ENCODE results near the gene TTYH2.

The TTYH2 gene

DNA sequence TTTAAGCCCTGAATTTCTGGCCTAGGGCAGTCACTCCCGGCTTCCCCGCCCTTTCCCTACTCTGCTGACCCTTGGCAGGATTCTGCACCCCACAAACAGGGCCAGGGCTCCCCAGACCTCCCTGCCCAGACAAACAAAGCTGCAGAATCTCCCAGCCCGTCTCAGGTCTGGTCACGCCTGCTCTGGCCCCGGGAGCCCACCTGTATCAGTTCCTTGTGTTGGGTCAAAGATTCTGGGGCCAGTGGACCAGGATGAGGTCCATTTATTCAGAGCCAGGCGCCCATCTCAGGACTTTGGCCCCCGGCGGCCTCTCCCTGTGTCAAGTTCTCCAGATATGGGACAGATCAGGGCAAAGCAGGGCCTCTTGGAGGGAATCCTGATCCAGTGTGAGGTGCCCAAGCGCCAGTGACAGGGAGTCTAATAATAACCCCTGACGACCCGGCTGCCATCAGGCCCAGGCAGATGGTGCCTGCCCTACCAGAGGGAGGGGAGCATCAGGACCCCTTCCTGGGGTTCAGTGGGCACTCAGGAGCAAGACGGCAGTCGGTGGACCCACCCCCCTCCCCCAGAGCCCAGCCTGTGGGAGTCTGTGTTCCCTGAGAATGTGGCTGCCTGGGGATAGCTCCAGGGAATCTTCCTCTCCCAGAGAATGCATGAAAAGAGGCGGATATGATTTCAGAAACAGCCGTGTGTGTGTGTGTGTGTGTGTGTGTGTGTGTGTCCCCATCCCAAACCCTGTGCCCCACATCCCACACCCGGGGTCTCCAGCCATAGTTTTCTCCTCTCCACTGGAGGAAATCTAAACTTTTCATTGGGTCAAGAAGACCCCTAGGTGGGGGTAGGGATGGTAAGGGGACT is 1.3 kb downstream of the TTYH2 start:
- no peak for DNase-seq (ENCODE audit: low read depth, low spot score)

DNA sequence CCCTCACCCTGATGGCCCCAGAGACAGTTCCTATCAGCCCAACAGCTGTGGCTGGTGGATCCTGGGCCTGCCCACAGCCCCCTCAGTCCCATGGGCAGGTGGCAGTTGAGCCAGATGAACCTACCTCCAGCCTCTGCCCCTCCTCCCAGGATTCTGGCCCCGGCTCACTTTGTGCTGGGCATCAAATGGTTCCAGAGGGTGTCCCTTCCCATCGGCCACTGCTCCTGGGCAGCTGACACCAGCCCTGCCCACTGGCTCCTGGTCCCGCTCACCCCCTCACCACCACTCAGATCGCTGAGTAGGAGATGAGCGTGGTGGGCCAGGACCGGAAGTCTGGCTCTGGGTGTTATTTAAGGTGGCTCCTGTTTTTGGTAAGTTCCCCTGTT is 2.0 kb downstream of the TTYH2 start:
- DNase-seq (ENCODE audit: low read depth, low spot score): no peak

DNA sequence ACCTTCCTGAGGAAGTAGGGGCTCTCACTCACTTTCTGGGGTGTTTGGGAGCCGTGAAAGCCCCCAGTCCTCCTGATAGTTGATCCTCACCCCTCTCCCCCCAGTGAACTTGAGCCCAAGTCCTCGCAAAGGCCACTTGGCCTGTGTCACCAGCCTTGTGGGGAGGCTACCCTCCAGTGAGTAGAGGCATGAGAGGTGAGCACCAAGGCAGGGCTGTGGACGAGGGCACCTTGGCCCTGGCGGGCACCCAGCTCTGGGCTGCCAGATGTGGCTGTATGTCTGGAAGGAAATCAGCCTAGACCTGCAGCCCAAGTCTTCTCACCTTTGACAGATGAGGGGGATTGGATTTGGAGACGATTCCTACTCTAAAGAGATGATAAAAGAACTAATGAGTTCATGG is 3.1 kb downstream of the TTYH2 start:
- no peak for DNase-seq (ENCODE audit: low read depth, low spot score)

DNA sequence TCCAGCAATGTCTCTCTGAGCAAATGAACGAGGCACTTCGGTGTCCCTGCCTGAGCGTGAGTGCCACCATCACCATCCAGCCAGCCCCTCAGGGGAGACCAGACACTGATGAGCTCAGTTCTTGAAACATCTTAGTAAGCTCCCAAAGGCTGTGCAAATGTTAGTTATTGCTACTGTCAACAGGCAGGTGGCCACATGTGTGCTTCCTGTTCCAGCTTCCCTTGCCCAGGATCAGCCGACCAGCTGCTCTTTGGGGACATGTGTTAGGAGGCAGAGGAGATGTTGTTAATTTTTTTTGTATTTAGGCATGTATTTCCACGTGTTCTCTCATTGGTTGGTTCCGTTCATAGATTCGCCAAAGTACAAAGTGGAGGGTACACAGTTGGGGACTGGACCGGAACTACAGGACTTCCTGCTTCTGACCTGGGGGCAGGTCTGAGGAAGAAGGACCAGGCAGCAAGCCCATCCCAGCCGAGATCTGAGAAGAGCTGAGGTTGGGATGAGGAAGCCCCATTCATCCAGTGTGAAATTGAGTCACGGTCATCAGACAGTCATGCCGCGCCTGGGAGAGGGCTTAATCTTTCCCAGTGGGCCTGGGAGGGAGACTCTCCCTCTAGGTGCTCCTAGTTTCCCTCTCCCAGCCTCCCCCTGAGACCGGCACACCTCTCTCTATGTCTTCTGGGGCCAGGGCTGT is 3.8 kb downstream of the TTYH2 start:
- no peak for DNase-seq (ENCODE audit: low read depth, low spot score)

DNA sequence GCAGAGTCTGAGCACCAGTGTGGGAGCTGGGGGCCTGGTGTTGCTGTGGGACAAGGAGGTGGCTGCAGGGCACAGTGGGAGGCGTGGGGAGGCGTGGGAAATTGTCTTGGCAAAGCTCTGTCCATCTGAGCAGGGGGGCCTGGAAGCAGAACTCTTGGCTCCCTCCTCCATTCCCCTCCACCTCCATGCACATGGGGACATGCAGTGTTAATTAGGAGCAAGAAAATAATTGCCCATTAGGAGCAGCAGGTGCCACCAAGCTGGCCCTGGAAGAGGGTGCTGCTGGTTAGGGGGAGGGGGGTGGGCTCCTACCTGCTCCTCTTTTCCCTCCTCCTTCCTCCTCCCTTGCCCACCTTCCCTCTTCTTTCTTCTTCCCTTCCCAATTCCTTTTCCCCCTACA is 4.5 kb downstream of the TTYH2 start:
- DNase-seq (ENCODE audit: low read depth, low spot score): no peak

DNA sequence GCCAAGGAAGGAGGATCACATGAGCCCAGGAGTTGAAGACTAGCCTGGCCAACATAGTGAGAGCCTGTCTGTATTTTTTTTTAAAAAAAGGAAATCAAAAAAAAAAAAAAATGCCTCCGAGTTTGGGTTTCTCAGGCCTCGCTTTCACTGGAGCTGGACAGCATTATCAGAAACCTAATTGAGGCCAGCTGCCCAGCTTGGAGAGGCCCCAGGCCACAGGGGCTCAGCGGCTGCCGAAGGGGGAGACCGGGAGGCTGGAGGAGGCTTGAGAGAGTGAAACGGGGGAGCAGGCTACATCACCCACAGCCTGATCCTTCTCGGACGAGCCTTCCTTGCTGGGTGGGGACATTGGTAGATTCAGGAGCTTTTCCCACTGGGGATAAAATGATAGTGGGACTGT is 5.1 kb downstream of the TTYH2 start:
- DNase-seq (ENCODE audit: low read depth, low spot score): no peak

DNA sequence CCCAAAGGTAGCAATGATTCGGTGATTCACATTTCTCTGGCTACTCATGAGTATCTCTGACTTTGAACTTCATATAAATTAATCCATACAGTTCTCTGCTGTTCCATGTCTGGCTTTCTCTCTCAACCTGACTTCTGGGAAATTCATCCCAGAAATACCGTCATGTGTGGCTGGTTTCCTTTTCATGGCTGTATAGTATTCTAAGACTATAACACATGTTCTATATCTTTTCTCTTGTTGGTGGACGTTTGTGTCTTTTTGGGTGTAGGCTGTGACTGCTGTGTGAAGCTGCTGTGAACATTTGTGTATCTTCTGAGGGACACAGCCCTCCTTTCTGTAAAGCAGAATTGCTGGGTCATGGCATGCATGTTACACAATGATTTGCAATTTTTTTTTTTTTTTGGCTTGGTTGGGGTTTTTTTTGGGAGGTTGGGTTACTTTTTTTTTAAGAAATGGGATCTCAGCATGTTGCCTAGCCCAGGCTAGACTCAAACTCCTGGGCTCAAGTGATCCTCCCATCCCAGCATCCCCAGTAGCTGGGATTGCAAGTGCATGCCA is 6.3 kb downstream of the TTYH2 start:
- DNase-seq (ENCODE audit: low read depth, low spot score): no peak

DNA sequence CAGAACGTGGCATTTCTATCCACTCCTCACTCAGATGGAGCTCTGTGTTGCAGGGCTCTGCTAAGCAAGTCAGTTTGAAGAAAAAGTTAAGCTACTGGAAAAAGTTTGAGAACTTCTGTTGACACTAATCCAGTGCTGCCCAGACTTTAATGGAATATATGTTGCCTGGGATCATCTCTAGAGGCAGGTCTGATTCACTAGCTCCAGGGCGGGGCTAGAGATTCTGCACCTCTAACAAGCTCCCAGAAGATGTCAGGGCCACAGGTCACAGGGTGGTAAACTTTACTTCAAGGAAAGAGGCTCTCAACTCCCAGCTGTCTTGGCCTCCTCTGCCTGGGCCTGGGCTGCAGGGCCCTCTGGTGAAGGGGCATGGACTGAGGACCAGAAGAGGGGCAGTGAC is 6.8 kb downstream of the TTYH2 start:
- DNase-seq (ENCODE audit: low read depth, low spot score): no peak

DNA sequence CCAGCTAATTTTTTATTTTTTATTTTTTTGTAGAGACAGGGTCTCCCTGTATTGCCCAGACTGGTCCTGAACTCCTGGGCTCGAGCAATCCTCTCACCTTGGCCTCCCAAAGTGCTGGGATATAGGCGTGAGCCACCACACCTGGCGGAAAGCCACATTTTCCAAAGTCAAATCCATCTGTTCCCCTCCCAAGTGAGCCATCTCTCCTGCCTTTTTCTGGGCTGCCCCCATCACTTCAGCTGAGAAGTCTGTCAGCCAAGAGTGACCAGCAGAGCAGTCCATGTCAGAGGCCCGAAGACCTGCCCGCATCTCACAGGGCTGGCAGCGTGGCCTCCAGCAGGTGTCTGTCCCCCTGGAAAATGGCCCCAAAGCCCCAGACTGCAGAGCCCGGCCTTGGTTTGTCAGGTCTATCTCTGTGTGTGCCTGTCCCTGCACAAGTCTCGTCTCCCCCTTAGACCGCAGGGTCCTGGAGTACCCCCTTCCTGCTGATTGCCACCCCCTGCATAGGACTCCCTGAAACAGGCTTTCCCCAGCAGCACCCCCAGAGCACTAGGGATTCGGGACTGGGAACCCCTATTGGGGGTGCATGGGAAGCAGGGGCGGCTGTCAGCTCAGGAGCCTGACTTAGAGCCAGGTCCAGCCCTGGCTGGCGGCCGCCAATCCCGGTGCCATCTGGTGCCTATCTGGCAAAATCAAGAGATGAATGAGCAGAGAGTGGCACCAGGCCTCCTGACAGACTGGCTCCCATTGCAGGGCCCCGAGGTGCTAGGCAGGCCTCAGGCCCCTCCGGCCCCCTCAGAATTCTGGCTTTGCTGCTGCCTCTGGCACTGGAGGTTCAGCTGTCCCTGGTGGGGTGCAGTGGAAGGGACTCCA is 7.8 kb downstream of the TTYH2 start:
- DNase-seq (ENCODE audit: low read depth, low spot score): no peak

DNA sequence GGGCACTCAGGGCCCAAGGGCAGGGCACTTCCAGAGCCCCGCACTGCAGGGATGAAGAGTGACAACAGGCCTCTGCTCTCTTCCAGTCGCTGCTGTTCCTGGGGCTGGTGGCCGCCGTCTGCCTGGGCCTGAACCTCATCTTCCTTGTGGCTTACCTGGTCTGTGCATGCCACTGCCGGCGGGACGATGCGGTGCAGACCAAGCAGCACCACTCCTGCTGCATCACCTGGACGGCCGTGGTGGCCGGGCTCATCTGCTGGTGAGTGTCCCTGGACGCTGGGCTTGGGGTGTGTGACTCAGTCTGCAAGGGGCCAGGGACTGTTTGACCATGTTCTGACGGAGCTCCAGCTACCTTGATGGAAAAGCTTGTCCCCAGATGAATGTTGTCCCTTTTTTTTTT is 9.0 kb downstream of the TTYH2 start:
- no peak for DNase-seq (ENCODE audit: low read depth, low spot score)

DNA sequence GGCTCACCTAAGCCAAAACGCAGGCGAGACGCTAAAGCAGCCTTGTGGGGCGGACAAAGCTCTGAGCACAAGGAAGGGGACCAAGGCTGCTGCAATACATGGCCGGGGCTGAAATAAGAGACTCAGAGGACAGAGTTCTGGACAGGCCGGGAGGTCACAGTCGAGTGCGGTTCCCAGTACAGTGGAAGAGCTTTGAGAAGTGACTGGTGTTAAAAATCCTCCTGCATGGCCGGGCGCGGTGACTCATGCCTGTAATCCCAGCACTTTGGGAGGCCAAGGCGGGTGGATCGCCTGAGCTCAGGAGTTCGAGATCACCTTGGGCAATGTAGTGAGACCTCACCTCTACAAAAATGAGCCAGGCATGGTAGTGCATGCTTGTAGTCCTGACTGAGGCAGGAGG is 10.5 kb downstream of the TTYH2 start:
- no peak for DNase-seq (ENCODE audit: low read depth, low spot score)

DNA sequence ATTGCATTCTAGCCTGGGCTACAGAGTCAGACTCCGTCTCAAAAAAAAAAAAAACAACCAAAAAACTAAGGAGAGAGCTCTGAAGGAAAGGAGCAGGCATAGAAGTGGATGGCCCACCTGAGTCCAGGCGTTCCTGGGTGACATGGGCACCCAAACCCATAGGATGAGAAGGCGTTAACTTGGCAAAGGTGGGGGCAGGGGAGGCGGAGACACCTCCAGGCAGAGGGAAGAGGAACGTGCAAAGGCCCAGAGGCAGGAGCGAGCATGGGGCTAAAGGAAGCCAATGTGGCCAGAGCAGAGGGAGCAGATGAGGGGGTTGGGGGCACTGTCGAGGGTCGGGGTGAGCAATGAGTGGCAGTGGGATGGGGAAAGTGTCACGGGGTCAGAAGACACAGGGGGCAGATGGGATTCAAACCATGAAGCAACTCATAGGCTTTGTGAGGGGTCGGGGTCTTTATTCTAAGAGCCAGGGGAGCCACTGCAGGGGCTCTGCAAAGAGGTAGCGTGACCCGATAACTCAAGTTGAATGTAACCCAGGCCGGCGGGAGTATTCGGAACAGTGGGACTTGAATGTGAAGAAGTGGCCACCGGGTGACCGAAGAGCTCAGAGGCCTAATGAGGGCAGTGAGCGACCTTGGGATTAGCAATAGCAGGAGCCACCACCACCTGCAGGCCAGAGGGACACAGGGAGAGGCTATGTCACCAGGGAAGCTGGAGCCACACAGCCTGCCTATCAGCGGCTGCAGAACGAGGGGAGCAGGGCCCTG is 11.8 kb downstream of the TTYH2 start:
- DNase-seq (ENCODE audit: low read depth, low spot score): no peak

DNA sequence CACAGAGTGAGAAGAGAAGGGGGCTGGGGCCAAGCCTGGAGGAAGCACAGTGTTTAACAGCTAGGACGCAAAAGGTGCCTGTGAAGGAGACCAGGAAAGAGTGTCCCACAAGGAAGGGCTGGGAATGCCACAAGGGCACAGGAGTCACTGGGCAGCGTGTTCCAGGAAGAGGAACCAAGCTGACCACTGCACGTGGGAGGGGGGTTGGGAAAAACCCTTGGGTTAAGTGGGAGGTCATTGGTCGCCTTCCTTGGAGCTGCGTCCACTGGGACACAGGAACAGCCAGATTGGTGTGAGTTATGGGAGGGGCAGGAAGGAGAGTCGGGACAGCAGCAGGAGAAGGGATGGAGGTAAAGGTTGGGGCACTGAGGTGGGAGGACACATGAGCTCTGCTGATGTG is 12.9 kb downstream of the TTYH2 start:
- DNase-seq (ENCODE audit: low read depth, low spot score): no peak

DNA sequence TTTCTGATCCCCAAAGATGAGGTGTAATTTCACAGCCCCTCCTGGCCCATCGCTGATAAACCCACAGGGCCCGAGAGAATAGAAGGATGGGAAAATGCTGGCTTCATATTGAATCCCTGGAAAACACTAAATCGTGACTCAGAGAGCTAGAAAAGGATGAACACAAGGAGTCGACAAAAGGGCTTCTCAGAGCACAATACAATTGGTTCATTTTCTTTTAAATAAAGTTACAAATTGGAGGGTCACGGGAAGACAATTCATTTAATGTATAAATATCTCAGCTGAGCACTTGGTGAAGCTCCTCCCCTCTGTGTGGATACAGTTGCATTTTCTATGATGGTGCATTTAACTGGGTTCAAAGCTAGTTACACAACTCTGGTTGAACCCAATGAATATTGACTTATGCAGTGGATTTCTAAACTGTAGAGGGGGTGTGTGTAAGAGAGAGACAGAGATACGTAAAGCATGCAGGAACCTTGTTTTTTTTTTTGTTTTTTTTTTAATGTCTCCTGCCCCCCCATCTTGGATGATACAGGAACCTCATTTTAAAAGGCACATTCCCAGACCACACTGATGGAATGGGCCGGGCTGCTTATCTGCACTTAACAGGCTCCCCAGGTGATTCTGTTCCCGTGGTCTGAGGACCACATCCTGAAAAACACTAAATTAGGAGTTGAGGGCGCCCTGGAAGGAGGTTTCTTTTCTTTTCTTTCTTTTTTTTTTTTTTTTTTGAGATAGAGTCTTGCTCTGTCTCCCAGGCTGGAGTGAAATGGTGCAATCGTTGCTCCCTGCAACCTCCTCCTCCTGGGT is 14.1 kb downstream of the TTYH2 start:
- no peak for DNase-seq (ENCODE audit: low read depth, low spot score)

DNA sequence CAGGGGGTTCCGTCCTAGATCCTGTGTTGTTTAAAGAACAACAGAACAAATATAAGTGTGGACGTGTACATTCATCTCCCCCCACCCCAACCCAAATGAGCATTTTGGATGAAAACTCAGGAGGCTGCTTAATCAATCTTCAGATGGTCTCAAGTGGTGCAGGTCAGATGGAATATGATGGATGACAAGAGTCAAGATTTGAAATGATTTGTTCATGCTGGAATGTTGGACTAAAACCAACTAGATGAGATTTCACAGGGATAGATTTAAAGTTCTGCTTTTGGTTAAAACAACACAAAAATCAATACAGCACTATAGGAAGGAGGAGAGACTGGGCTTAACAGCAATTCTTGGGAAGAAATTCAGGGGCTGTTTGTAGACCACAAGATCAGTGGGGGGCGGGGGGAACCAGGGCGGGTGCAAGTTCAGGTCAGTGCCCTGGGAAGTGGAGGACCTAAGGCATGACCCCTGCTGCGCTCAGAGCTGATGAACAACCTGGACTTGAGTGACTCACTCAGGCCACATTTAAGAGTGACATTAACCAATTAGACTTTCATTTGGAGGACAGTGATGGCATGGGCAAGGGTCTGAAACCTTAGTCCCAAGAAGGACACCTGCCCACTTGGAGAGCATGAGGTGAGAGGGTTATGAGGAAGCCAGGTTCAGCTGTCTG is 15.1 kb downstream of the TTYH2 start:
- no peak for DNase-seq (ENCODE audit: low read depth, low spot score)

DNA sequence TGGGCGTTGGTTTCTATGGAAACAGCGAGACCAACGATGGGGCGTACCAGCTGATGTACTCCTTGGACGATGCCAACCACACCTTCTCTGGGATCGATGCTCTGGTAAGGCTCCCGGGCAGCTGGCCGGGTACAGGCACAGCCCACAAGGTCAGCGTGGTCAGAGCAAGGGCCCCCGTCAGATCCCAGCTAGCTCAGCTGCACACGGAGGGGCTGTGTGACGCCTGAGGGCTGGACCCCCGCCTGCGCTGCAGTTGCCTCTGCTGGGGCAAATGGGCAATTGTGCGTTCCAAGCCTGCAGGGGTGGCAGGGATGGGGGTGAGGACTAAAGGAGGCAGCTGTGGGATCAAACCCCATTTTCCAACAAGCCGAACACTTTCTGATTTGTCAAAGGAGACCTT is 17.5 kb downstream of the TTYH2 start:
- no peak for DNase-seq (ENCODE audit: low read depth, low spot score)

DNA sequence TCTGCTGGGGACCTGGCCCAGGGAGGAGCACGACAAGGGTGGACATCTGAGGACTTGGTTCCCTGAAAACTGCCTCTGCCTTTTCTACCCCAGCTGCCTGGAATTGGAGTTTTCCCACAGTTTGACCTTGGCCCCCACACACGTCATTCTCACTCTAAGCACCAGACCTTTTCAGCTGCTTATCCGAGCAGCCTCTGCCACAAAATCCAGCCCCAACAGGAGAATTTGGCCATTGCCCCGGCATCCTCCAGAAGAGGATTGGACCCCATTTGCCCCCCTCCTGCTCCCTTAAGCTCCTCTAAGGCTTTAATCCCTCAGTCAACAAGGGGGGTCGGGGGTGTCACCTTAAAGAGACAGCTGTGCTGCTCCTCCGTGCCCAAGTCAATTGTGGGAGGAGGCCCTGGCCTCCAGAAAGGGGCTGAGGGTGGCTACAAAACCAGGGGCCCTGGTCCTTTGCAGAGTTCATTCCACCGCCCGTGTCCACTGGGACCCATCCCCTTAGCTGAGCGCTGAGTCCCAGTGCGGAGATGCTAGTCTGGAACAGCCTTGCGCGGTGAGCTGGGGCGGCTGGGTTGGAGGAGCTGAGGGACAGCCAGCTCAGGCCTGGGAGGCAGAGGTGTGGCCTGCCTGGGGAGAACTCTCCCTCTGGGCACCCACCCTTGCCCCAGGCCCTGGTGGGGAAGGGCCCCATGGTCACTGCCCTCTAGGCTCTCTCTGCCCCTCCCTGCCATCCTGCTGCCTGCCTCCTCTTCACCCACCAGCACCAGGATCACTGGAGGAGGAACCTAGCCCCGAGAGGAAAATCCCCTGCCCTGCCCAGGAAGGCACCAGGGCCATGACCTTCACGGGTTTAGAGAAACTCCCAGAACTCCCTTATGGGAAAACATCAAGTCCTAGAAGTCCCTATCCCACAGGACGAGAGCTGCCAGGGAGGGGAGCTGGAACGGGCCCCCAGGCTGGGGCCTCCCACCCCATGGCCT is 18.8 kb downstream of the TTYH2 start:
- no peak for DNase-seq (ENCODE audit: low read depth, low spot score)

DNA sequence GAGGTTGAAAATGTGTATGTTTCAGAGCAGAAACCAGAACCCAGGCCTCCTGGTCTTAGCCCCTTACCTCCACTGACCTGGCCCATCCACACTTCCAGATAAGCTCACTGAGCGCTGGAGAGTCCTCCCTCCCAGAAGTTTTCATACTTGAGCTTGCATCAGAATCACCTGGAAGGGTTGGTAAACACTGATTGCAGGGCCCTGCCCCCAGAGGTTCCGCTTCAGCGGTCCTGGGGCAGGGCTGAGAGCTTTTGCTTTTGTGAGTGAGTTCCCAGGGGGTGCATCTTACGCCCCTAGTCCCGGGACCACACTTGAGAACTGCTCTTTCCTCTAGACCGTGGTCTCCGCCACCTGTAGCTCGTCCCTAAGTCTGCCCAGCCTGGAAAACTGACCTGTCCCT is 20.6 kb downstream of the TTYH2 start:
- DNase-seq (ENCODE audit: low read depth, low spot score): no peak

DNA sequence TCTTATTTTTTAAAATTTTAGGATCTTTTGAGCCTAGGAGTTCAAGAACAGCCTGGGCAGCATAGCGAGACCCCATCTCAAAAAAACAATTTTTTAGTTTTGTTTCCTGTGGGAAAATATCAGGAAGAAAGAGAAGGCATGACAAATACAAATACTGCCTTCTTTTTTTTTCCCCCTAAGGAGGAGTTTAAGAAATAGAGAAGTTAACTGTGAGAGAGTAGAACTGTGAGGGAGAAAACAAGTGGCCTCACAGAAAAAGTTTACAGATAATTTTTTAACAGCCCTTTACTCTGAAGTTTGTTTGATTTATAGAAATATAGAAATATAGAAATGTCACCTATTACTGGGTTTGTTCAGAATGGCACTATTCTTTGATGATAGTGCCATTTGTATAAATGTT is 21.1 kb downstream of the TTYH2 start:
- DNase-seq (ENCODE audit: low read depth, low spot score): no peak
